ENCODE results near the gene SPACA6. TPM values are rescaled to one million over a fixed set of nuclear protein-coding genes. Genes with fewer than 3 reads are reported as not detected.

The SPACA6 gene
- total RNA-seq, 1 experiment from 2014 or later = 18.9 TPM

- Histone ChIP-seq H4K20me1 (ENCODE audit: control insufficient read depth, insufficient read depth, insufficient read length) (no peaks in the 10 kb centered on the region), H4K8ac (replicated peaks; ENCODE audit: insufficient read length, low read depth, low read length) (no peak overlapping the region), H3K23me2 (ENCODE audit: insufficient read length, low read depth, low read length, poor library complexity, severe bottlenecking) (peaks cover 19% of the 10 kb centered on the region), H3K18ac (ENCODE audit: insufficient read length, low read depth, low read length) (no peak overlapping the region), H3K9me3 (ENCODE audit: control insufficient read depth, low read depth, low read length) (no peaks in the 10 kb centered on the region), H3K27ac (ENCODE audit: insufficient read length, low read depth, low read length) (no peak overlapping the region), H3K9ac (ENCODE audit: extremely low read depth, insufficient read length, low read length) (no peak overlapping the region), H3K4me1 (ENCODE audit: insufficient read depth, low read length) (no peaks in the 10 kb centered on the region), H4K5ac (ENCODE audit: insufficient read length, low read depth, low read length) (no peak overlapping the region), H2BK20ac (ENCODE audit: low read depth, low read length, poor library complexity, severe bottlenecking) (no peak overlapping the region), H3K56ac (ENCODE audit: insufficient read length, low read depth, low read length) (no peak overlapping the region), H3K23ac (ENCODE audit: insufficient read length, low read depth, low read length) (no peak overlapping the region), H4K91ac (ENCODE audit: insufficient read length, low read depth, low read length) (no peak overlapping the region), H3K27me3 (ENCODE audit: insufficient read depth, low read length) (no peaks in the 10 kb centered on the region; the same call in 1 of the 2 replicates), H2AK5ac (ENCODE audit: insufficient read length, low read length) (no peak overlapping the region), H3K14ac (ENCODE audit: insufficient read depth, low read length) (no peak overlapping the region), H2BK5ac (ENCODE audit: insufficient read length, low read length) (no peak overlapping the region), H3K79me2 (ENCODE audit: insufficient read depth, low read length) (no peaks in the 10 kb centered on the region), H3T11ph (ENCODE audit: low read length) (no peak overlapping the region), H2BK120ac (ENCODE audit: low read depth, low read length, poor library complexity, severe bottlenecking) (no peak overlapping the region), H3K4ac (ENCODE audit: low read depth, low read length) (no peak overlapping the region), H3K79me1 (ENCODE audit: insufficient read depth, low read depth, low read length, poor library complexity, severe bottlenecking) (no peaks in the 10 kb centered on the region), H2BK12ac (ENCODE audit: insufficient read length, low read depth, low read length) (no peak overlapping the region), H2AFZ (ENCODE audit: low read length) (no peak overlapping the region), H3K4me2 (ENCODE audit: insufficient read depth, insufficient read length, low read length) (no peak overlapping the region), H2BK15ac (ENCODE audit: low read depth, low read length) (no peak overlapping the region)
- Mint-ChIP-seq H3K9me3 (peaks cover 0 to 15% of the 10 kb centered on the region in 2 experiments; a peak in 2 of 5 replicates), H3K4me1 (peaks cover 18 to 22% of the 10 kb centered on the region in 2 experiments), H3K4me3 (no peak overlapping the region), H3K36me3 (ENCODE audit: insufficient read depth in 1 of 3, low read depth in 3 of 3) (peaks cover 12 to 35% (median 16%) of the 10 kb centered on the region in 3 experiments), H3K27ac (no peak overlapping the region), H3K27me3 (ENCODE audit: low read depth) (peaks cover 33% of the 10 kb centered on the region)
- DNase-seq = no peak
- no CpG with 5 or more reads among the region's 3 CpGs for WGBS (ENCODE audit: extremely low coverage, insufficient read length, low lambda C conversion rate)
- TF ChIP-seq CTCF (conservative IDR thresholded peaks at IDR 0.05) = no peak
Observed at GRCh38 chr19:51706885-51707284, 13.8 kb downstream of the SPACA6 start.
